Upper lobe of left lung (tissue), 6 donors: Measurements from ENCODE around the gene PSENEN. TPM values are rescaled to one million over a fixed set of nuclear protein-coding genes. Genes with fewer than 3 reads are reported as not detected.

Experiments
- ATAC-seq, 2 donors: fragments of 200-7000 bp; cut with Tn5 transposase; one replicate each; pipeline ENCODE4 v1.9.1; 2022; ENCODE audit warnings: mild to moderate bottlenecking in 2 of 2, moderate library complexity in 2 of 2; ENCODE audit not compliant: low FRiP score in 2 of 2
- DNase-seq, 2 donors: peaks; one replicate each; pipeline ENCODE4 v3.0.0-alpha.2; 2019 to 2020
- H3K27ac ChIP-seq, 4 donors: fragments of 200-600 bp; sonication (generic); one replicate each; pipeline ENCODE4 v1.5.1; 2016 to 2019
- H3K27me3 ChIP-seq, 4 donors: fragments of 200-600 bp; sonication (generic); one replicate each; pipeline ENCODE4 v1.5.1; 2017 to 2019
- H3K36me3 ChIP-seq, 4 donors: fragments of 200-600 bp; sonication (generic); one replicate each; pipeline ENCODE4 v1.5.1; 2016 to 2019
- H3K4me1 ChIP-seq, 4 donors: fragments of 200-600 bp; sonication (generic); one replicate each; pipeline ENCODE4 v1.5.1; 2018 to 2019
- H3K4me3 ChIP-seq, 4 donors: fragments of 200-600 bp; sonication (generic); one replicate each; pipeline ENCODE4 v1.5.1; 2017 to 2019; ENCODE audit warnings: mild to moderate bottlenecking in 2 of 4, moderate library complexity in 1 of 4
- H3K9me3 ChIP-seq, 4 donors: fragments of 200-600 bp; sonication (generic); one replicate each; pipeline ENCODE4 v1.5.1; 2018 to 2019
- EP300 ChIP-seq, 4 donors: sonication (generic); formaldehyde crosslinking; IDR thresholded peaks; one replicate each; pipeline ENCODE4 v1.5.1; 2017; ENCODE audit warnings: antibody characterized with exemption in 4 of 4, control low read depth in 2 of 4
- POLR2A ChIP-seq, 4 donors: fragments of 450-650 bp; IDR thresholded peaks; one replicate each; pipeline ENCODE4 v1.5.1; 2016 to 2017; ENCODE audit warnings: antibody characterized with exemption in 4 of 4, mild to moderate bottlenecking in 2 of 4
- POLR2AphosphoS5 ChIP-seq, 2 donors: sonication (generic); formaldehyde crosslinking; IDR thresholded peaks; one replicate each; pipeline ENCODE4 v1.5.1; 2017; ENCODE audit warnings: antibody characterized with exemption in 2 of 2
- WGBS, 2 donors: methylation state at CpG; one replicate each; pipeline ENCODE4 v1.1.5; 2017 to 2018; 5-methylcytosine and 5-hydroxymethylcytosine counted together
- total RNA-seq, 6 donors: library from RNA; depleted of rRNA in 4 of 6; stranded (reverse); fragments of >200 nt in 4 of 6; gene quantifications; one replicate each; pipeline versions ENCODE4 v1.1.0 to v1.2.1, GENCODE V29; 2016 to 2021
- TF ChIP-seq, protein P1 (sequence below), 6 experiments: fragments of 450-650 bp in 4 of 6; fragments of 200-600 bp in 2 of 6; sonication (generic) in 2 of 6; IDR thresholded peaks; one replicate each; pipeline ENCODE4 v1.5.1; 2016 to 2019; ENCODE audit warnings: antibody characterized with exemption in 6 of 6
- donor health status: DM: no; HTN: no; CAD: no; lungs with moderate emphysema.
- donor health status: DM: no; HTN: yes; CAD: no; lungs with severe emphysema.

PSENEN gene
- total RNA-seq, 6 donors from 2014 or later: 43.4 to 60.9 (median 54.5) TPM

DNA sequence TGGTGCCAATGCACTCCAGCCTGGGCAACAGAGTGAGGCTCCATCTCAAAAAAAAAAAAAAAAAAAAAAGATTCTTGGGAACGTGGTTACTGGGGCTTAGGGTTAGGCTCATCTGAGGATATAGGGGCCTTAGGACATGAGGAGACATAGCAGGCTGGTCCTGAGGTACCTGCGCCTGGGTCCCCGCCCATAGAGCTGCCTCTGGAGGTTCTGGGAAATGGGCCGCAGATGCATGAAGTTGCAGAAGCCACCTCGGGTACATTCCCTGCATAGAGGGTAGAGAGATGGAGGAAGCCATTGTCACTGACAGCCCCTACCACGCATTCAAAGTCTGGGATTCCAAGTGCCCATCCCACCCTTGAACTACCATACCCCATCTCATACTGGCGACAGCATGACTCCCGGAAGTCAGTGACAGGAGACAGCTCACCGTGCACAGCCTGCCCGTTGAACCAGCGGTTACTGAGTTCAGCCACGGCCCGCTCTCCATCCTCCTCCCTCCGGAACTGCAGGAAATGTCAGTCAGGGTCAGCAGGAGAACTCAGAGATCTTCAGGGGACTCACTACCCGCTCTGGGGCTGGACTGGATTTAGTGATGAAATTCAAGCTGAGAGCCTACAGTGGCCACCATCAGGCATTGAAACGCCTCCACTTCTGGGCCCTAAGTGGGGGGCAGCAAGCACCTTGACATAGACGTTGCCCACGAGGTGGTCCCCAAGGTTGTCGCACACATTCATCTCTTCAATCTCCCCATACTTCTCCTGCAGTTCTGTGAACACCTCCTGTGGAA is 1.6 kb upstream of the PSENEN start:
- peak overlapping the region in 3 of 4 donors; percentile 63 to 91 (median 87) for H3K4me3 ChIP-seq
- no peaks in the 10 kb centered on the region for H3K9me3 ChIP-seq
- no peak for TF ChIP-seq POLR2AphosphoS5 (IDR thresholded peaks at IDR 0.05)
- TF ChIP-seq EP300 (IDR thresholded peaks at IDR 0.05): no peak
- TF ChIP-seq, protein P1, sequence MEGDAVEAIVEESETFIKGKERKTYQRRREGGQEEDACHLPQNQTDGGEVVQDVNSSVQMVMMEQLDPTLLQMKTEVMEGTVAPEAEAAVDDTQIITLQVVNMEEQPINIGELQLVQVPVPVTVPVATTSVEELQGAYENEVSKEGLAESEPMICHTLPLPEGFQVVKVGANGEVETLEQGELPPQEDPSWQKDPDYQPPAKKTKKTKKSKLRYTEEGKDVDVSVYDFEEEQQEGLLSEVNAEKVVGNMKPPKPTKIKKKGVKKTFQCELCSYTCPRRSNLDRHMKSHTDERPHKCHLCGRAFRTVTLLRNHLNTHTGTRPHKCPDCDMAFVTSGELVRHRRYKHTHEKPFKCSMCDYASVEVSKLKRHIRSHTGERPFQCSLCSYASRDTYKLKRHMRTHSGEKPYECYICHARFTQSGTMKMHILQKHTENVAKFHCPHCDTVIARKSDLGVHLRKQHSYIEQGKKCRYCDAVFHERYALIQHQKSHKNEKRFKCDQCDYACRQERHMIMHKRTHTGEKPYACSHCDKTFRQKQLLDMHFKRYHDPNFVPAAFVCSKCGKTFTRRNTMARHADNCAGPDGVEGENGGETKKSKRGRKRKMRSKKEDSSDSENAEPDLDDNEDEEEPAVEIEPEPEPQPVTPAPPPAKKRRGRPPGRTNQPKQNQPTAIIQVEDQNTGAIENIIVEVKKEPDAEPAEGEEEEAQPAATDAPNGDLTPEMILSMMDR (IDR thresholded peaks at IDR 0.05): no peak
- TF ChIP-seq POLR2A (IDR thresholded peaks at IDR 0.05): no peak
- 89 to 94% methylated on average over 15 to 19 of the region's 19 CpGs for WGBS, 2 donors
- no peak for ATAC-seq
- peak overlapping the region; percentile 99 to 100 (median 100) for H3K27ac ChIP-seq
- peaks cover 37 to 67% (median 52%) of the 10 kb centered on the region in 4 donors for H3K4me1 ChIP-seq
- no peaks in the 10 kb centered on the region for H3K27me3 ChIP-seq
- DNase-seq: no peak
- H3K36me3 ChIP-seq: peaks cover 0 to 8% (median 2%) of the 10 kb centered on the region in 4 donors

DNA sequence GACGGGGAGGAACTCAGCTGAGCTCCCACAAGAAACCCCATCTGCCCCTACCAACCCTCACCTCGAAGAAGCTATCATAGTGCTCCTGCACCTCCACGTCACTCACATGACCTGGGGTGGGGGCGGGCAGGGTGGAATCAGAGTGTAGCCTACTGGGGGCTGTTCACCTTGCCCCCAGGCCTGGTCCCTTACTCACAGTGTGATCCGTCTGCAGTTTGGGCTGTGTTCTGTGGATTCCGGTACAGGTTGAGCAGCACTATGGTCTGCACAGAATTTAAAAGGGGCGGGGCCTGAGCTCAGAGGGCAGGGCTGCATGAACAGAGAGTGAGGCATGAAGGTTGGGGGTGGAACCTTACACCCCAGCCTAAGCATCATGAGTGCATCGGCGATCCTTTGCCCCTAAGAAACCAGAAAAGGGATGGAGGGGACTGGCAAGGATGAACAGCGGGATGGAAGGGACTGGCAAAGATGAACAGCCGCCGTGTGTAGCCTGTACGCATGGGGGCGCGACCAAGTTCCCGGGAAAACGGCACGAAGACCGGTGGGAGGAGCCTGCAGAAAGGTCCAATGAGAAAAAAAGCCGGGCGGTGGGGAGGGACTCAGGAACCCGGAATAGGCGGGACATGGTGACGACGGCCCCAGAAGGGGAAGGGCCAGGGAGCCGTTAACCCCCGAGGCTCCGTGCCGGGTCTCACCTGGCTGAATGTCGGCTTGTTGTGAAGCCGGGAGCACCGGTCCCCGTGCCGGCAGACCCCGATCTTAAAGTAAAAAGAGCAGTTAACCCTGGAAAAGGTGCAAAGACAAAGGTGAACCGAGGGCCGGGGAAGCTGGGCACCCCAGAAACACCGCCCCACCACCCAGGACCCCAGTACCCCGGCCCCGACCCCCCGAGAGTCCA is 772 bp upstream of the PSENEN start:
- H3K27ac ChIP-seq: peak overlapping the region; percentile 99 to 100 (median 100)
- H3K4me1 ChIP-seq: peaks cover 42 to 69% (median 53%) of the 10 kb centered on the region in 4 donors
- H3K36me3 ChIP-seq: peaks cover 0 to 4% (median 0%) of the 10 kb centered on the region in 4 donors
- 7 to 9% methylated on average over 32 to 41 of the region's 41 CpGs for WGBS, 2 donors
- ATAC-seq (peak; percentile 87 to 91), DNase-seq (peak; percentile 92 to 98)
- TF ChIP-seq EP300 (IDR thresholded peaks at IDR 0.05) (no peak), POLR2A (IDR thresholded peaks at IDR 0.05) (peak in 1 of 4 donors; percentile 88), POLR2AphosphoS5 (IDR thresholded peaks at IDR 0.05) (peak in 1 of 2 donors; percentile 5)
- TF ChIP-seq, protein P1 (IDR thresholded peaks at IDR 0.05): peak in 5 of 6 experiments; percentile 19 to 52 (median 40)
- no peaks in the 10 kb centered on the region for H3K27me3 ChIP-seq
- H3K4me3 ChIP-seq: peak overlapping the region; percentile 63 to 91 (median 76)
- no peaks in the 10 kb centered on the region for H3K9me3 ChIP-seq

DNA sequence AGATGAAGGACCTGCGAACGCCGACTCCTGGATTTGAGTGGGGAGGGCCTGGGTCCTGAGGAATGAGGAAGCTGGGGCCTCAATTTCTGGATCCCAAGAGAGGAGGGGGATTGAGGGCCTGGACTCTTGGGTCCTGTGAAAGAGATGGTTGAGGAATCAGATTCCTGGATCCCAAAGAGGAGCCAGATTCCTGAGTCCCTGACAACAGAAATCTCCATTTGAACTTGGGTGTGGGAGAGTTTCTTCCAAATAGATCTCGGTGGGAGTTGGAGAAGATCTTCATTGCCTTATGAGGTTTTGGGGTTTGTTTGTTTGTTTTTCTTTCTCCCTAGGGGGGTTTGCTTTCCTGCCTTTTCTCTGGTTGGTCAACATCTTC is 624 bp downstream of the PSENEN start:
- Histone ChIP-seq H3K36me3 (peaks cover 0 to 4% (median 0%) of the 10 kb centered on the region in 4 donors), H3K27ac (peak overlapping the region; percentile 99 to 100 (median 100)), H3K9me3 (no peaks in the 10 kb centered on the region), H3K27me3 (no peaks in the 10 kb centered on the region), H3K4me1 (peaks cover 39 to 66% (median 49%) of the 10 kb centered on the region in 4 donors), H3K4me3 (peak overlapping the region; percentile 37 to 91 (median 75))
- WGBS, 2 donors: 2 to 10% methylated on average over 4 of the region's 4 CpGs
- ATAC-seq: no peak
- TF ChIP-seq, protein P1 (IDR thresholded peaks at IDR 0.05): no peak
- TF ChIP-seq POLR2AphosphoS5 (IDR thresholded peaks at IDR 0.05): no peak
- TF ChIP-seq POLR2A (IDR thresholded peaks at IDR 0.05): no peak
- no peak for TF ChIP-seq EP300 (IDR thresholded peaks at IDR 0.05)
- DNase-seq: no peak

DNA sequence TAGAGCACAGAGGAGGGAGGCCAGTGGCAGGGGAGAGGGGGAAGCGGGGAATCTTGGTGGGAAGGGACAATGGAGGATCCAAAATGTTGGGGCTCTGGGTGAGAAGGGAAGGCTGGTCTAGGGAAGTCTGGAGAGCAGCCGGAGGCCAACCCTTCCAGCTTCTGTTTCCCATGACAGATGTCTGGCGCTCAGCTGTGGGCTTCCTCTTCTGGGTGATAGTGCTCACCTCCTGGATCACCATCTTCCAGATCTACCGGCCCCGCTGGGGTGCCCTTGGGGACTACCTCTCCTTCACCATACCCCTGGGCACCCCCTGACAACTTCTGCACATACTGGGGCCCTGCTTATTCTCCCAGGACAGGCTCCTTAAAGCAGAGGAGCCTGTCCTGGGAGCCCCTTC is 1.1 kb downstream of the PSENEN start:
- Histone ChIP-seq H3K36me3 (peaks cover 0 to 8% (median 0%) of the 10 kb centered on the region in 4 donors), H3K9me3 (no peaks in the 10 kb centered on the region), H3K27me3 (no peaks in the 10 kb centered on the region), H3K27ac (peak overlapping the region in 2 of 4 donors; percentile 99 to 100), H3K4me3 (peak overlapping the region in 3 of 4 donors; percentile 63 to 91 (median 87)), H3K4me1 (peaks cover 35 to 61% (median 46%) of the 10 kb centered on the region in 4 donors)
- TF ChIP-seq POLR2AphosphoS5 (IDR thresholded peaks at IDR 0.05) (no peak), POLR2A (IDR thresholded peaks at IDR 0.05) (no peak), EP300 (IDR thresholded peaks at IDR 0.05) (no peak)
- TF ChIP-seq, protein P1 (IDR thresholded peaks at IDR 0.05): no peak
- no peak for DNase-seq
- 71 to 82% methylated on average over 5 of the region's 5 CpGs for WGBS, 2 donors
- ATAC-seq: no peak
